PC-9 (cell line): ENCODE results near the gene COL4A1. TPM values are rescaled to one million over a fixed set of nuclear protein-coding genes. Genes with fewer than 3 reads are reported as not detected.
A peak's percentile ranks its signal among the peaks of the same experiment; 100 is the strongest.

ENCODE experiments used
- BruUV-seq: library from RNA; stranded (reverse); fragments of 400-500 nt; replicated peaks from 2 replicates; lab custom pipeline; 2021; lab: Mats Ljungman, UMichigan
- CTCF ChIA-PET: fragments of 300-600 bp; sonication (Branson Sonifier 250); formaldehyde crosslinking; loops from one replicate; lab custom pipeline; 2022; ENCODE audit warnings: antibody characterized with exemption; lab: Charles Lee
- POLR2A ChIA-PET: fragments of 300-600 bp; sonication (Branson Sonifier 250); formaldehyde crosslinking; loops from one replicate; lab custom pipeline; 2022; ENCODE audit warnings: antibody characterized with exemption; ENCODE audit not compliant: unreplicated experiment; lab: Charles Lee
- DNase-seq, 2 experiments: peaks; one replicate each; pipeline versions ENCODE4 v3.0.0 to v3.0.0-alpha.2; 2015 to 2022; ENCODE audit warnings: mixed read lengths in 1 of 2
- H2AFZ ChIP-seq: fragments of 200-600 bp; sonication (generic); 2 replicates; pipeline ENCODE4 v1.8.1; 2017; ENCODE audit warnings: antibody characterized with exemption
- H3F3A ChIP-seq: fragments of 200-600 bp; sonication (generic); 2 replicates; pipeline ENCODE4 v1.8.1; 2017; ENCODE audit warnings: antibody characterized with exemption, mild to moderate bottlenecking, low read depth; ENCODE audit not compliant: insufficient read depth
- H3K27ac ChIP-seq: fragments of 200-600 bp; sonication (generic); 2 replicates; pipeline ENCODE4 v1.6.1; 2016; ENCODE audit warnings: mixed run types
- H3K27me3 ChIP-seq: fragments of 200-600 bp; sonication (generic); 2 replicates; pipeline ENCODE4 v1.6.1; 2016; ENCODE audit warnings: low read depth, mixed run types; ENCODE audit not compliant: insufficient read depth
- H3K36me3 ChIP-seq: fragments of 200-600 bp; sonication (generic); 2 replicates; pipeline ENCODE4 v1.6.1; 2016; ENCODE audit warnings: low read depth, mixed run types
- H3K4me1 ChIP-seq: fragments of 200-600 bp; sonication (generic); replicated peaks from 2 replicates; pipeline ENCODE4 v1.6.1; 2016; ENCODE audit warnings: mixed run types; ENCODE audit not compliant: insufficient read depth
- H3K4me2 ChIP-seq: fragments of 200-600 bp; sonication (generic); 2 replicates; pipeline ENCODE4 v1.6.1; 2017; ENCODE audit warnings: mixed run types
- H3K4me3 ChIP-seq: fragments of 200-600 bp; sonication (generic); 2 replicates; pipeline ENCODE4 v1.6.1; 2016; ENCODE audit warnings: mixed run types
- H3K79me2 ChIP-seq: fragments of 200-600 bp; sonication (generic); 2 replicates; pipeline ENCODE4 v1.6.1; 2017; ENCODE audit warnings: low read depth, mixed run types
- H3K9me2 ChIP-seq: fragments of 200-600 bp; sonication (generic); 2 replicates; pipeline ENCODE4 v1.8.1; 2017; ENCODE audit warnings: mild to moderate bottlenecking; ENCODE audit not compliant: insufficient read depth
- H3K9me3 ChIP-seq: fragments of 200-600 bp; sonication (generic); 2 replicates; pipeline ENCODE4 v1.8.1; 2016; ENCODE audit warnings: low read depth; ENCODE audit not compliant: insufficient read depth
- H4K20me1 ChIP-seq: fragments of 200-600 bp; sonication (generic); 2 replicates; pipeline ENCODE4 v1.8.1; 2017; ENCODE audit not compliant: insufficient read depth
- EZH2 ChIP-seq: fragments of 200-600 bp; sonication (generic); IDR thresholded peaks from 2 replicates; pipeline ENCODE4 v1.8.0; 2017; ENCODE audit warnings: antibody characterized with exemption, low read depth
- intact Hi-C: fragments of 100-400 bp; cut with micrococcal nuclease; formaldehyde crosslinking; loops from one replicate; pipeline ENCODE4 v1.10.0; 2022; ENCODE audit not compliant: unreplicated experiment
- total RNA-seq: library from RNA; stranded (reverse); gene quantifications from 2 replicates; pipeline ENCODE4 v1.2.3, GENCODE V29; 2021
- TF ChIP-seq, protein P1 (sequence below): fragments of 200-600 bp; sonication (generic); conservative IDR thresholded peaks from 2 replicates; pipeline ENCODE4 v1.6.1; 2017; ENCODE audit warnings: mixed run types, antibody characterized with exemption, mild to moderate bottlenecking, moderate library complexity

Gene COL4A1
- total RNA-seq, 1 experiment from 2014 or later, result 24.5 TPM

GRCh38 chr13:110217811-110218210, 89.1 kb downstream of the COL4A1 start:
- H3K4me1 ChIP-seq, result no peaks in the 10 kb centered on the region
- no peaks in the 10 kb centered on the region for H3K9me2 ChIP-seq
- no TSS peak for BruUV-seq
- H3K27me3 ChIP-seq, result no peaks in the 10 kb centered on the region
- ChIA-PET POLR2A (no interaction called here), CTCF (no interaction called here)
- H3F3A ChIP-seq, result peaks cover 6% of the 10 kb centered on the region; the same call in 1 of the 2 replicates
- H3K4me3 ChIP-seq, result no peak overlapping the region
- H3K79me2 ChIP-seq, result no peaks in the 10 kb centered on the region
- no peak overlapping the region for H3K4me2 ChIP-seq
- H4K20me1 ChIP-seq, result no peaks in the 10 kb centered on the region
- no peak overlapping the region for H3K27ac ChIP-seq
- no peak overlapping the region for H2AFZ ChIP-seq
- H3K36me3 ChIP-seq, result no peaks in the 10 kb centered on the region
- H3K9me3 ChIP-seq, result no peaks in the 10 kb centered on the region
- TF ChIP-seq EZH2, result no peak
- DNase-seq, result no peak
- intact Hi-C loops, result loop anchor here (10.0 kb wide), 1 partner anchor 1303 kb away; no protein-coding TSS in a partner anchor

GRCh38 chr13:110217085-110217484, 89.9 kb downstream of the COL4A1 start:
- Histone ChIP-seq H3K9me3 (no peaks in the 10 kb centered on the region), H3F3A (peaks cover 6% of the 10 kb centered on the region; the same call in 1 of the 2 replicates), H3K4me2 (no peak overlapping the region), H3K27me3 (no peaks in the 10 kb centered on the region), H3K27ac (no peak overlapping the region), H3K79me2 (no peaks in the 10 kb centered on the region), H3K4me1 (no peaks in the 10 kb centered on the region), H4K20me1 (no peaks in the 10 kb centered on the region), H3K36me3 (no peaks in the 10 kb centered on the region), H3K4me3 (no peak overlapping the region), H3K9me2 (no peaks in the 10 kb centered on the region), H2AFZ (no peak overlapping the region)
- ChIA-PET POLR2A (no interaction called here), CTCF (no interaction called here)
- BruUV-seq, result no TSS peak
- peak in 1 of 2 experiments; percentile 25 for DNase-seq
- intact Hi-C loops, result loop anchor here (10.0 kb wide), 1 partner anchor 1302 kb away; no protein-coding TSS in a partner anchor
- no peak for TF ChIP-seq EZH2
- TF ChIP-seq, protein P1, sequence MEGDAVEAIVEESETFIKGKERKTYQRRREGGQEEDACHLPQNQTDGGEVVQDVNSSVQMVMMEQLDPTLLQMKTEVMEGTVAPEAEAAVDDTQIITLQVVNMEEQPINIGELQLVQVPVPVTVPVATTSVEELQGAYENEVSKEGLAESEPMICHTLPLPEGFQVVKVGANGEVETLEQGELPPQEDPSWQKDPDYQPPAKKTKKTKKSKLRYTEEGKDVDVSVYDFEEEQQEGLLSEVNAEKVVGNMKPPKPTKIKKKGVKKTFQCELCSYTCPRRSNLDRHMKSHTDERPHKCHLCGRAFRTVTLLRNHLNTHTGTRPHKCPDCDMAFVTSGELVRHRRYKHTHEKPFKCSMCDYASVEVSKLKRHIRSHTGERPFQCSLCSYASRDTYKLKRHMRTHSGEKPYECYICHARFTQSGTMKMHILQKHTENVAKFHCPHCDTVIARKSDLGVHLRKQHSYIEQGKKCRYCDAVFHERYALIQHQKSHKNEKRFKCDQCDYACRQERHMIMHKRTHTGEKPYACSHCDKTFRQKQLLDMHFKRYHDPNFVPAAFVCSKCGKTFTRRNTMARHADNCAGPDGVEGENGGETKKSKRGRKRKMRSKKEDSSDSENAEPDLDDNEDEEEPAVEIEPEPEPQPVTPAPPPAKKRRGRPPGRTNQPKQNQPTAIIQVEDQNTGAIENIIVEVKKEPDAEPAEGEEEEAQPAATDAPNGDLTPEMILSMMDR, result no peak

DNA sequence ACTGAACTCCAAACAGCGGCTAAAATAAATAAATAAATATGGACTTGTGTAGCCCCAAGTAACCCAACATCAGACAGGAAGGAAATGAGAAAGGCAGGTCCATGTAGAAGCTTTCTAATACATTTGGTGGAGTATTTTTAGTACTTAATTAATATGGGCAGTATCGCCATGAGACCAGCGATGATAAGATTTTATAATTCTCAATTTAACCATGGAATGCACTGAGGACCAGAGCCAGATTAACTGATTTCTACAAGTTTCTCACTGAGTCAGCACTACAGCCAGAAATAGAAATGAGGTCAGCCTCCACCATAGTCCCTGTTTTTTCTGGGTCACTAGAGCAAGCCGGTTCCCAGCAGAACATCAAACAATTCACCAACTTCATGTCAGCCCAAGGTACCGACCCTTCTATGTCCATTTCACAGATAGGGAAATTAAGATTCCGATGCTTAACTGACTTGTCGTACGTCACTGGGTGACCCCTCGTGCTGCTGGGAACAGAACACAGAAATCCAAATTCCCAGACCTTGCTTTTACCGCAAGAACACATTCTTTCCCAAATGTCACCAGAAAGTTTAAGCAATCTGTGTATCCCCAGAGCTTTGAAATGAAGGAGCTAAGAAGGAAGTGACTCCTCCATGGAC, 90.4 kb downstream of the COL4A1 start:
- H3K27me3 ChIP-seq, result no peaks in the 10 kb centered on the region
- BruUV-seq, result no TSS peak
- H3K4me1 ChIP-seq, result no peaks in the 10 kb centered on the region
- CTCF ChIA-PET, result no interaction called here
- DNase-seq, result peak in 1 of 2 experiments; percentile 34
- H2AFZ ChIP-seq, result no peak overlapping the region
- H4K20me1 ChIP-seq, result no peaks in the 10 kb centered on the region
- intact Hi-C loops, result loop anchor here (10.0 kb wide), 1 partner anchor 1302 kb away; no protein-coding TSS in a partner anchor
- no peaks in the 10 kb centered on the region for H3K79me2 ChIP-seq
- H3F3A ChIP-seq, result peaks cover 2% of the 10 kb centered on the region; the same call in 1 of the 2 replicates
- H3K4me2 ChIP-seq, result no peak overlapping the region
- POLR2A ChIA-PET, result no interaction called here
- H3K27ac ChIP-seq, result no peak overlapping the region
- no peaks in the 10 kb centered on the region for H3K9me3 ChIP-seq
- no peaks in the 10 kb centered on the region for H3K9me2 ChIP-seq
- TF ChIP-seq, protein P1, result no peak
- no peak for TF ChIP-seq EZH2
- no peak overlapping the region for H3K4me3 ChIP-seq
- no peaks in the 10 kb centered on the region for H3K36me3 ChIP-seq
